GM20431 (cell line): ENCODE data around the gene CDK17.

Experiments used
- in situ Hi-C: fragments of 300-500 bp; cut with MseI, MboI; formaldehyde crosslinking; loops from one replicate; pipeline ENCODE4 v1.15.0; 2020; ENCODE audit warnings: low sequenced_read_pairs; ENCODE audit not compliant: unreplicated experiment

Gene CDK17

GRCh38 chr12:96246926-96247505 lies 153.2 kb downstream of the CDK17 start:
- in situ Hi-C loops: no loop called here

DNA sequence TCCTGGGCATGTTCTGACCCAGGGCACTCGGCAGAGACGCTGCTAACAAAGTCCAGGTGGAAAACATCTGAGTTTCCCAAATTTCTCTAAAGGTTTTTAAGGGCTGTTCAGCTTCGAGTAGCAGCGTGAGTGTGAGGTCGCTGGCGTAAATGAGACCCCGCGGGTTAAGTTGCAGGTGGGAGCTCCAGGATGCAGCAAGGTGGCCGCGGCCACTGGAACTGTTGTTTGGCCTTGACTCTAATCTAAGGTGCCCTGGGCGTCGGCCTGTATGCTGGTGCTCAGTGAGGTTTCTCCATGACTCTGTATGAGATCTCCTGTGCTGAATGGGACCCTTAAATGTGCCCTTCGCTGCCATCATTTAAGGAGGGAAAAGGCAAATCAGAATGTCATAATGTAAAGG lies 155.4 kb downstream of the CDK17 start:
- in situ Hi-C loops: no loop called here

- in situ Hi-C loops: no loop called here
Measured at GRCh38 chr12:96242597-96242996, 157.6 kb downstream of the CDK17 start.

- in situ Hi-C loops: no loop called here
Measured at GRCh38 chr12:96241846-96242256, 158.4 kb downstream of the CDK17 start.

GRCh38 chr12:96241431-96241830 lies 158.8 kb downstream of the CDK17 start:
- in situ Hi-C loops: no loop called here

GRCh38 chr12:96240656-96241055 lies 159.6 kb downstream of the CDK17 start:
- in situ Hi-C loops: no loop called here

- in situ Hi-C loops: no loop called here
Measured at GRCh38 chr12:96239711-96240635, 160.3 kb downstream of the CDK17 start.

- in situ Hi-C loops: no loop called here
Measured at GRCh38 chr12:96238336-96239047, 161.7 kb downstream of the CDK17 start.

DNA sequence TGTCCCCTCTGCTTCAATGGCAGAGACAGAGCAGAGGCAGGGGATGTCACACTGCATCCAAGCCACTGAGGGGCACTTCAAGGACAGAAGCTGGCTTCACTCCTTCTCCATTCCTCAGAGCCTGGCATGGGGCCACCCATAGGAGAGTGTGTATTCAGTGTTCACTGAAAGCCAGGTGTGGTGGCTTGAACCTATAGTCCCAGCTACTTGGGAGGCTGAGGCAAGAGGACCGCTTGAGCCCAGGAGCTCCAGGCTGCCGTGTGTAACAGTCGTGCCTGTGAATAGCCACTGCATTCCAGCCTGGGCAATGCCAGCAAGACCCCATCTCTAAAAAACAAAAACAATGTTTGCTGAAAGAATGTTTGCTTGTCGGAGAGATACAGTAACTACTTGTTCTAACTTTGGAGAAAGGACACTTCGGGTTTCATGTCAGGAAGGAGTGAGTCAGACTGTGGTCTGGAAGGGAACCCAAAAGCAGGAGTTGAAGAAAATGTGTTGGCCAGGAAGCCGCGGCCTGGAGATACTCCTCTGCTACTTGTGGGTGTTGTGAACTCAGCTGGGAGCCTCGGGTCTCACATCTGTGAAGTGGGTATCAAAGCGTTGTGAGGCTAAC lies 162.7 kb downstream of the CDK17 start:
- in situ Hi-C loops: no loop called here

DNA sequence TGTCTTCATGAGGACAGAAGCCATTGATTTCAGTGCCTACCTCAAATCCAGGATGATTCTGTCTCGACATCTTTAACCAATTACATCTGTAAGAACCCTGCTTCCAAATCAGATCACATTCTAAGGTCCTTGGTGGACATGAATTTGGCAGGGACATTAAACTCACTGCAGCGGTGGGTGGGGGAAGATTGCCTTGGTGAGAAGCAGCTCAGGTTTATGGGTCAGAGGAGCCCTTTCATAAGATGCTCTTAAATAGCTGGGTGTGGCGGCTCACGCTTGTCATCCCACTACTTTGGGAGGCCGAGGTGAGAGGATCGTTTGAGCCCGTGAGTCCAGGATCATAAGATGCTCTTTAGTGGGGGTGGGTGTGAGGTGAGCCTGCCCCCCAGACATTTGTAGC lies 163.2 kb downstream of the CDK17 start:
- in situ Hi-C loops: no loop called here

GRCh38 chr12:96236221-96236822 lies 163.9 kb downstream of the CDK17 start:
- in situ Hi-C loops: no loop called here

GRCh38 chr12:96235484-96235826 lies 164.8 kb downstream of the CDK17 start:
- in situ Hi-C loops: no loop called here

DNA sequence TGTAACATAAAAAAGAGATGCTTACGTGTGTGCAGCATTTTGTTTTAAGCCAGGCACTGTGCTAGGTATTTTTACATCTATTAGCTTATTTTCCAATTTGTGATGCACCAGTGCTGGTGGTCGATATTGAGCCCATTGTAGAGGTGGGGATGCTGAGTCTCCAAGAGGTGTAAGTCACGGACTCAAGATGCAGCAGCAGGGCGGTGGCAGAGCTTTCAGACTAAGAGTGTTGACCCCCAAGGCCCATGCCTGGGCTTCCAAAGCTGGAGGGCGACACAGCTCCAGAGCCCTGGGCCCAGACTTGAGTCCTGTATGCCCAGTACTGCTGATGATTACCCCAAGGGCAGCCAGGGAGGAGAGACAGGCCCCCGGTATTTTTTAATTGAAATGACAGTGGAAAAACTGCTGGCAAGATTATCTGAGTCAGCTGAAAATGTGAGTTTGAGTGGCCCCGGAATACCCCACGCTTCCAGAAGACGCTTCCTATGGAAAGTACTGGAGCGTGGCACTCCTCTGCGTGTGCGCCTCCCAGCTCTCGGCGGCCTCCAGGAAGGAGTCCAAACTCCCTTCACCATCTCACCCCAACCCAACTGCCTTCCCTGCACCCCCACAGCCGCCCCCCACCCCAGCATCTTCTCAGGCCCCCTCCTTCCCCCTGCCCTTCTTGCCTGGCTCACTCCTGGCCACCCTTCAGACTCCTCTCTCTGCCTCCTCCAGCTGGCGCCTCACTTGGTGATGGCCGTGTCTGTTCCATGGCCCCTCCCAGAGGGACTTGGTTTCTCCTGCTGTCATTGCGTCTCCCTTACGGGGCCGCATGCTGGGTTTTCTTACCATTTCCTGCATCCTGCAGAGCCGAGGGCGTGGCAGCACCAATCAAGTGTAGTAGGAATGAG lies 165.4 kb downstream of the CDK17 start:
- in situ Hi-C loops: no loop called here

DNA sequence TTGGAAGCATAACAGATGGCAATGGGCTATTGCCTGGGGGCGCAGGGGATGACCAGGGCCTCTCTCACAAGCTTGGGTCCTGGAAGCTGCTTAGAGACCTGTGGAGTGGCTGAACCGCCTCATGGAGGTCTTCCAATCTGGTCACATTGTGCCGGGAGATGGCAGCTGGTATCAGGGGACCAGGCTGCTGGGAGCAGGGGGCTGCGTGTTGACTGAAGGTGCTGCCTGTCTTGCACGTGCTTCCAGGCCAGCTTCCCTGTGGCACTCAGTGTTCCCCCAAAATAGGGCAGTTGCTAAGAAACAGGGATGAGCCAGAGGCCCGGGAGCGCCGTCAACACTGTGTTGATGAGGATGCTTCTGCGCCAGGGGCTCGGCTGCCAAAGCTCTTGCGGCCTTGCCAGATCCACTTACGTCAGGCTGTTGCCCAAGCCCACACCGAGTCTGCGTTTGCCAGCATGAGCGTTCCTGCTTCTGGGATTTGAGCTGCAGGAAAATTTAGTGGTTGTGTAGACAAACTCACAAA lies 166.2 kb downstream of the CDK17 start:
- in situ Hi-C loops: no loop called here

GRCh38 chr12:96233168-96233567 lies 167.1 kb downstream of the CDK17 start:
- in situ Hi-C loops: no loop called here

GRCh38 chr12:96230646-96231045 lies 169.6 kb downstream of the CDK17 start:
- in situ Hi-C loops: no loop called here

DNA sequence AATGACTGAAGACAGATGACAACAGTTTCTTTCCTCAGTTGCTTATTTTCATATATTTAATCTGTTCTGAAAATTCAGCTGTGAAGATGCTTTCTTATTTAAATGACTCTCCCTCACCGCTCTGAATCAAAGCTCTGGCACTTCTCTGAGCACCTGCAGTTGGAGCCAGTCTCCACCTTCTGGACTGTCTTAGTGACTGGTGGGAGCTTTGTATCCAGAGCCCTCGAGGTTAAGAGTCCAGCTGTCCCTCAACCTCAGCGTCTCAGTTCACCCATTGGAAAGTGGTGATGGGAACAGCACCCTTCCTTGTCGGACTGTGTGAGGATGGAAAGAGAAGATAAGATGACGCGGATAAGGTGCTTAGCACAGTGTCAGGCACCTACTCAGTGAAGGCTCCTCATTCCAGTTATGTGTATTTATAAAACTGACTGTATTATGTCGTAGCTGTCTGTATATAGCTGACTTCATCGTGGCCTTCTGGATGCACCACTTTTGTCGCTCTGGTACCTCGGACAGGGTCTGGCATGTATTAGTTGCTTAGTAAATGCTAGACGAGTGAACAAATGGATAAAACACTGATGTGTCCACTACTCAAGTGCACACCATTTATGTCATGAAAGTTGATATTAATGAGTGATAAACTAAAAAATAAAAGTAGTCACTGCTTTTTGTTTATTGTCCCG lies 171.5 kb downstream of the CDK17 start:
- in situ Hi-C loops: no loop called here
